SK-N-SH treated with all-trans-retinoic acid at 6 μM for 48 hours (cell line): Measurements from ENCODE around the gene SLC16A12.

ENCODE experiments used
- CSDC2 ChIP-seq: fragments of 250-450 bp; sonication (Bioruptor Pico); IDR thresholded peaks from 2 replicates; pipeline ENCODE4 v1.5.0; 2020; ENCODE audit warnings: mild to moderate bottlenecking, moderate library complexity
- ISL1 ChIP-seq: fragments of 250-450 bp; sonication (Bioruptor Pico); IDR thresholded peaks from 2 replicates; pipeline ENCODE4 v2.1.2; 2022; ENCODE audit warnings: mild to moderate bottlenecking, moderate library complexity
- ZNF70 ChIP-seq: fragments of 450-650 bp; formaldehyde crosslinking; IDR thresholded peaks from 2 replicates; pipeline ENCODE4 v1.5.0; 2020; ENCODE audit warnings: mild to moderate bottlenecking, moderate library complexity
- ZNF8 ChIP-seq: fragments of 450-650 bp; formaldehyde crosslinking; IDR thresholded peaks from 2 replicates; pipeline ENCODE4 v1.5.0; 2020; ENCODE audit warnings: mild to moderate bottlenecking, moderate library complexity
- TF ChIP-seq, protein P1 (sequence below): fragments of 250-450 bp; sonication (Bioruptor Pico); IDR thresholded peaks from 2 replicates; pipeline ENCODE4 v1.8.0; 2020; ENCODE audit warnings: mild to moderate bottlenecking, moderate library complexity, borderline replicate concordance
- TF ChIP-seq, protein P2 (sequence below): fragments of 250-450 bp; sonication (Bioruptor Pico); IDR thresholded peaks from 2 replicates; pipeline ENCODE4 v1.8.0; 2021; ENCODE audit warnings: low read depth, mild to moderate bottlenecking, moderate library complexity, borderline replicate concordance

DNA sequence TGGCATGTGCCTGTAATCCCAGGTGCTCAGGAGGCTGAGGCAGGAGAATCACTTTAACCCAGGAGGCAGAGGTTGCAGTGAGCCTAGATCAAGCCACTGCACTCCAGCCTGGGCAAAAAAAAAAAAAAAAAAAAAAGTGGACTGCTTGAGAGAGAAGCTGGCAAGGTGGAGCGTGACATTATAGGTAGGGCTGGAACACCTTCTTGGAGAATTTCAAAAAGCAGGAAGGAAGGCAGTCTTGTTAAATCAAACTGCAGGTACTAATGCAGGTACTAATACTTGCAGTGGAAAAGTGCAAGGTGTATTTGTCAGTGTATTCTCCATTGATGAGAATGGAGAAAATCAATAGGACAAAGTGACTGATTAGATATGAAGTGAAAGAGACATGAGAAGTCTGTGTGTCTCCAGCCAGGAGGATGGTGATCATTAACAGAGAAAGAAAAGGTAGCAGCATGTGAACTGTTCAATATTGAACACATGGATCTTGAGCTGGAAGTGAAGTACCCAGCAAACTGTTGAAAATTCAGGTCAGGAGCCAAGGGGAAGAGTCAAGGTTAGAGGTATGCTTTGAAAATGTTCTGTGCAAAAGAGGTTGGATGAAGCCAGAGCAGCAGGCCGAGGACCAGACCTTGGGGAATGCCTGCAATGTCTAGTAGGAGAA is 12.6 kb upstream of the SLC16A12 start:
- TF ChIP-seq, protein P1, sequence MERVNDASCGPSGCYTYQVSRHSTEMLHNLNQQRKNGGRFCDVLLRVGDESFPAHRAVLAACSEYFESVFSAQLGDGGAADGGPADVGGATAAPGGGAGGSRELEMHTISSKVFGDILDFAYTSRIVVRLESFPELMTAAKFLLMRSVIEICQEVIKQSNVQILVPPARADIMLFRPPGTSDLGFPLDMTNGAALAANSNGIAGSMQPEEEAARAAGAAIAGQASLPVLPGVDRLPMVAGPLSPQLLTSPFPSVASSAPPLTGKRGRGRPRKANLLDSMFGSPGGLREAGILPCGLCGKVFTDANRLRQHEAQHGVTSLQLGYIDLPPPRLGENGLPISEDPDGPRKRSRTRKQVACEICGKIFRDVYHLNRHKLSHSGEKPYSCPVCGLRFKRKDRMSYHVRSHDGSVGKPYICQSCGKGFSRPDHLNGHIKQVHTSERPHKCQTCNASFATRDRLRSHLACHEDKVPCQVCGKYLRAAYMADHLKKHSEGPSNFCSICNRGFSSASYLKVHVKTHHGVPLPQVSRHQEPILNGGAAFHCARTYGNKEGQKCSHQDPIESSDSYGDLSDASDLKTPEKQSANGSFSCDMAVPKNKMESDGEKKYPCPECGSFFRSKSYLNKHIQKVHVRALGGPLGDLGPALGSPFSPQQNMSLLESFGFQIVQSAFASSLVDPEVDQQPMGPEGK = no peak
- TF ChIP-seq, protein P2, sequence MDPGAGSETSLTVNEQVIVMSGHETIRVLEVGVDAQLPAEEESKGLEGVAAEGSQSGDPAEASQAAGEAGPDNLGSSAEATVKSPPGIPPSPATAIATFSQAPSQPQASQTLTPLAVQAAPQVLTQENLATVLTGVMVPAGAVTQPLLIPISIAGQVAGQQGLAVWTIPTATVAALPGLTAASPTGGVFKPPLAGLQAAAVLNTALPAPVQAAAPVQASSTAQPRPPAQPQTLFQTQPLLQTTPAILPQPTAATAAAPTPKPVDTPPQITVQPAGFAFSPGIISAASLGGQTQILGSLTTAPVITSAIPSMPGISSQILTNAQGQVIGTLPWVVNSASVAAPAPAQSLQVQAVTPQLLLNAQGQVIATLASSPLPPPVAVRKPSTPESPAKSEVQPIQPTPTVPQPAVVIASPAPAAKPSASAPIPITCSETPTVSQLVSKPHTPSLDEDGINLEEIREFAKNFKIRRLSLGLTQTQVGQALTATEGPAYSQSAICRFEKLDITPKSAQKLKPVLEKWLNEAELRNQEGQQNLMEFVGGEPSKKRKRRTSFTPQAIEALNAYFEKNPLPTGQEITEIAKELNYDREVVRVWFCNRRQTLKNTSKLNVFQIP = no peak
- TF ChIP-seq CSDC2 (CRISPR knock-in tag) = no peak
- no peak for TF ChIP-seq ZNF70
- no peak for TF ChIP-seq ISL1 (CRISPR knock-in tag)
- no peak for TF ChIP-seq ZNF8
